NK-92 (cell line): ENCODE measurements around the gene ARMCX1.
"Not testable (repeated sequence)": the region's sequence is repeated elsewhere in the genome, so short reads cannot be mapped to it uniquely, and the experiment has no call there.

Experiments
- DNase-seq: peaks from one replicate; lab custom pipeline; 2025; ENCODE audit not compliant: unreplicated experiment; lab: John Stamatoyannopoulos, UW

The ARMCX1 gene

DNA sequence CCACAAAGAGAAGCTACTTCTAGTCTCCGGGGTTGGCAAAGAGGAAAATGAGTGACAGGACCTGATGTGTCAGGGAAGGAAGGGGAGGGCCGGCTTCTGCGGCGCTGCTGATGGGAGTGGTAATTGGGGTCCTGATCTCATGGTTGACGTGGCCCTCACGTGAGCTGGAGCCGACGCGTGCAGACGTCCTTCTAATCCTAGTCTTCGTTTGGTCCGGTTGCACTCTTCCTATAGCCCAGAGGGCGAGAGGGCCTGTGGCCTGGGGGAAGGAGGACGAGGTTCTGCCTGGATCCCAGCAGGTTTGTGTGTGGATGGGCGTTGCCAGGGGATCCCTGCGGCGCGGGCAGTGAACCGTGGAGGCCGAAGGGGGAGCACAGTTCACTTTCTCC lies at the start of gene ARMCX1:
ARMCX1 (plus strand) TSS at position 186 of the 389 bp plus-strand sequence. CDS start 2,384 bp downstream, outside the sequence.
- no peak for DNase-seq

DNA sequence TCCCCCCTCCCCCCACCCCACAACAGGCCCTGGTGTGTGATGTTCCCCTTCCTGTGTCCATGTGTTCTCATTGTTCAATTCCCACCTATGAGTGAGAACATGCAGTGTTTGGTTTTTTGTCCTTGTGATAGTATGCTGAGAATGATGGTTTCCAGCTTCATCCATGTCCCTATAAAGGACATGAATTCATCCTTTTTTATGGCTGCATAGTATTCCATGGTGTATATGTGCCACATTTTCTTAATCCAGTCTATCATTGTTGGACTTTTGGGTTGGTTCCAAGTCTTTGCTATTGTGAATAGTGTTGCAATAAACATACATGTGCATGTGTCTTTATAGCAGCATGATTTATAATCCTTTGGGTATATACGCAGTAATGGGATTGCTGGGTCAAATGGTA lies 47.4 kb upstream of the ARMCX1 start:
- not testable (repeated sequence) for DNase-seq

DNA sequence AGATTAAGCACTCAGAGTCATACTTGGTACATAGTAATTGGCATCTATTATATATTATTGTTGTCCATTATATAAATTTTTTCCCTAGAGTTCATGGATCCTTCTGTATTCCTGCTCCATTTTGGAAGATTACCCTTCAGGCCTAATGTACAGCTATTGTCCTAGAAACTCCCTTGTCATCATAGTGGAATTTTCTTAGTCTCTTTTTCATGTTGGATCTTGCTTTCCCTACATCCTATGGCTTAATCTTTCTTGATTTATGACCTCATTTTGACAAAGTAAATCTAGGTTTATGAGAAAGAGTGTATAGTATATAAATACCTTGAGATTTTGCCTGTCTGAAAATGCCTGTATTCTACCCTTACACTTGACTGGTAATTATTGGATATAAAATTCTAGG lies 43.0 kb upstream of the ARMCX1 start:
- no peak for DNase-seq

DNA sequence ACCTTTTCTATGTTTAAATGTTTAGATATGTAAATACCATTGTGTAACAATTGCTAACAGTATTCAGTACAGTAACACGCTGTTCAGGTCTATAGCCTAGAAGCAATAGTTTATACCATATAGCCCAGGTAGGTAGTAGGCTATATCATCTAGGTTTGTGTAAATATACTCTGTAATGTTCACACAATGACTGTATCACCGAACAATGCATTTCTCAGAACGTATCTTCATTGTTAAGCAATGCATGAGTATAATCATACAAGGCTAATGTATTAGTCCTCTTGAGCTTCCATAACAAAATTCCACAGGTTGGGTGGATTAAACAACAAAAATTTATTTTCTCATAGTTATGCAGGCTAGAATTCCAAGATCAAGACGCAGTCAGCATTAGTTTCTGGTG lies 42.4 kb upstream of the ARMCX1 start:
- no peak for DNase-seq

DNA sequence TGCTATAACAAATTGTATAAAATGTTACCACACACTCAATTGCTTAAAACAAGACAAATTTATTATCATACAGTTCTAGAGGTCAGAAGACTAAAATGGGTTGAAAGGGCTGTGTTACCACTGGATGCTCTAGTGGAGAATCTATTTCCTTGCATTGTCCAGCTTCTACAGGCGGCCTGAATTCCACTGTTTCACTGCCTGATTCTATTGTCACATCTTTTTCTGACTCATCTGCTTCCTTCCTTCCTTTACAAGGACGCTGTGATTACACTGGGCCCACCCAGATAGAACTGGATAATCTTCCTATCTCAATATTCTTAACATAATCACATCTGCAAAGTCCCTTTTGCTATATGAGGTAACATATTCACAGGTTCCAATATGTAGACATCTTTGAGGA lies 19.4 kb upstream of the ARMCX1 start:
- no peak for DNase-seq

DNA sequence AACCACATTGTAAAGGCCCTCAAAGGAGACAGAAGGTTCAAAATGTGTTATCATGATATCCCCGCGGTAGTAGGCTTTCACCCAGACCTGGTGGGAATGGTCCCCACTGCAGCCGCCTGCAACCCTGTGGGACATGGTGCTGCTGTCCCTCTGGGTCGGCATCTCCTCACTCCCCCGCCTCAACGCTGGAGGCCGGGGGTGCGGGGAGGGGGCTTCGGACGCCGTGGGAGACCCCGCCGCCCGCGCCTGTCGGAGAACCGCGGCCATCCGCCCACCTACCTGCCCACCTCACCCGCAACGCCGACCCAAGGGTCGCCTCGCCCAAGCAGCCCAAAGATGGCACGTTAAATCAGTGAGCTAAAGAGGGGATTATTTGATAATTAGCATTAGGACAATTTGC lies 11.2 kb upstream of the ARMCX1 start:
- DNase-seq: no peak

DNA sequence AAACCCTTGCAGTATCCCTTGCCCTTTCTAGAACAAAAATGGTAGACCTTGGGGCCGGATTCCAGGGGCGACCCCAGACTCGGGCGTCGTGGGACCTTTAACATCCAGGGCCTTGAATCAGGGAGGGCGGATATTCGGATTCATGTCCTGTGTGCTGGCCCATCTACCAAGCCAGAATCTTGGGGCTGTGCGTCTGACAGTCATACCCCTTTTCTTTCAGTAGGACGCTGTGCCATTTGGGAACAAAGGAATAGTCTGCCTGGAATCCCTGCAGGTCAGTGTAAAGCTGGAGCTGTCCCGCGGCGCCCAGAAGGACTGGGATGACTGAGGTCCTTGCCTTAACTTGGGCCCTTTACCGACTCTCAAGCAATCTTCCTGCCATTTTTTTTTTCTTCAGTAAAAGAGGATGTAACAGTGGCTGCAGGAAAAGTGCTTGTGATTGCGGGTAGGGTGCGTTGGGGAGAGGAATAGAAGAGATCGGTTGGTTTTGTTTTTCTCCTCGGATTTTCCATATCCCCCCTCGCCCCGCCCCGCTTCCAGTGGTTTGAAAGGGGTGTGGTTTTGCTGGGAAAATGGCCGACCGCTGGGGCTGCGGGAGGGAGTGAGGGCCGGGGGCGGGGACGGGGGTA lies 518 bp downstream of the ARMCX1 start:
- DNase-seq: no peak

DNA sequence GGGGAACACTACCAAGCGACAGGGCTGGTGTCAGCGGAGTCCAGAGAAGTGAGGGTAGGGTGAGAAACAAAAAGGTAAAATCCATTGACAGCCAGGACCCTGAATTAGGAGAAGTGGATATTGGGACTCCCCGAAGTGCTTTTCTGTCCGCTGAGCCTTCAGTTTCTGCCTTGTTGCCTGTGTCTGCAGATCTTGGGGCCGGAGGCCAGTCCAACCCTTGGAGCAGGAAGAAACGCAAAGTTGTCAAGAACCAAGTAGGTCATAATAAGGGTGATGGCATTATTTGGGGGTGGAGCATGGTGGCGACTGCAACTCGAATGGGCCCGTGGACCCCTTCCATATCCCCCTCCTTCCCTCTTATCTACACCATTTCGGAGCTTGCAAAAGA lies 1.0 kb downstream of the ARMCX1 start:
- DNase-seq: no peak

DNA sequence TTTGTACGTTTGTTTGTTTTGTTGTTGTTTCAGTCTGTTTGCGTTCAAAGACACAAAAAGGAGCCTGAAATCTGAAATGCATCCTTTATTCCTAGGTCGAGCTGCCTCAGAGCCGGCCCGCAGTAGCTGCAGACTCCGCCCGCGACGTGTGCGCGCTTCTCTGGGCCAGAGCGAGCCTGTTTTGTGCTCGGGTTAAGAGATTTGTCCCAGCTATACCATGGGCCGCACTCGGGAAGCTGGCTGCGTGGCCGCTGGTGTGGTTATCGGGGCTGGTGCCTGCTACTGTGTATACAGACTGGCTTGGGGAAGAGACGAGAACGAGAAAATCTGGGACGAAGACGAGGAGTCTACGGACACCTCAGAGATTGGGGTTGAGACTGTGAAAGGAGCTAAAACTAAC lies 2.4 kb downstream of the ARMCX1 start:
- DNase-seq: no peak

DNA sequence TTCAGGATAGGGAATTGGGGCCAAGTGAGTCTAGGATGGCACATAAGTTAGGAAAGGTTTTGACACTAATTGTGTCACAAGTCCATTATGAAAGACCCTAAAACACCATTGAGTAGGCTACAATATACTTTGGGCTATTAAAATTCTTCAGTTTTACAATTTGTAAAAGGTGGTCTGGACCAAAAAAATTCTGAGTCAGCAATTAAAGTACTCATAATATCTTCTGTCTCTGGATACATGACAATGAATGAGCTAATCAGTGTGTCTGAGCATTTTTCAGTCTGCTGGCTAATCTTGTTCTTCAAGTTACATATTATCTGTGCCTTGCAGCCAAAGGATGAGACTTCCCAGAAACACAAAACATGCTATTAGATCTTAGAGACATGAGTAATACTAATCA lies 14.3 kb downstream of the ARMCX1 start:
- no peak for DNase-seq

DNA sequence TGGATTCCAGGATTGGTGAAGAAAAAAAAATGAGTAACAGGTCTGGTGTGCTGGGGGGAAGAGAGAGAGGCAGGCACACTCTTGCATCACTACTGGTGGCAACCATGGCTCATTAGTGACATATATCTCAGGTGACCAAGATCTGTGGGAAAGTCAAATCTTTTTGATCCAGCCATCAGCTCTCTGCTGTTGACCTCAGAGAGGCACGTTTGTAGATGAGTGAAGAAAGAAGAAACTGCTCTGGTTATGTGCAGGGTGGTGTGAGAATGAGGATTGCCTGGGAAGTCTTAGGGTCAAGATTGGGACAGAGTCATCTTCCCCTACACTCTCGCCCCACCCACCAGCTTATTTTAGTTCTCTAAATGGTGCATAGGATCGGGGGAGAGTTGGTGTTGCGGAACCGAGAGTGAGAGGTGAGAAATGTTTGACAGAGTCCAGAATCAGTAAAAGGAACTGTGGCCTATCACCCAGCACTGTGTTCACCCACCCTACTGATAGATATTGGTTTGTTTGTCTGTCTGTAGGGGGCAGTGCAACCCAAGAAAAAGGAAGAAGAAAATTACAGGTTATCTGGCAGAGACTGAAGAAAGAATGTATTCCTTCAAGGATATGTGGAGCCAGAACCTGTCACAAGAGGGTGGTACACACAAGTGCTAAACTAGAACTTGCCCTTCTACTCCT lies 45.5 kb downstream of the ARMCX1 start:
- no peak for DNase-seq

DNA sequence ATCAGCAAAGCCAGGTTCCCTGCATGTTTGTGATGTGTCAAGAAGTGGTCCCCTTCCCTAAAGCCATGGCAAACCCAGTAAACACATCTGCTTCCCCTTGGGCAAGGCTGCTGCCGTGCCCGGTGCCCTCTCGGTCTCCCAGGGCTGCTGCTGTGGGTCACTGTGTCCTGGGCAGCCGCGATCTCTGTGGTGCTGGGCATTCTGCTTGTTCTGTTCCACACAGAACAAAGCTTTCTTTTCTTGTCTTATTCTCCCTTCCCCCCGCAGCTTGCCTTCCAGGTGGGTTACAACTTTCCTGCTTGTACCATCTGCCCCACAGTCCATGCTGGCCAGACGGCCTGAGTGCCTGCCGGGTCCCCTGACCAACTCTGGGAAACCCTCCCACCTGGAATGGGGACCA lies 49.2 kb downstream of the ARMCX1 start:
- not testable (repeated sequence) for DNase-seq

DNA sequence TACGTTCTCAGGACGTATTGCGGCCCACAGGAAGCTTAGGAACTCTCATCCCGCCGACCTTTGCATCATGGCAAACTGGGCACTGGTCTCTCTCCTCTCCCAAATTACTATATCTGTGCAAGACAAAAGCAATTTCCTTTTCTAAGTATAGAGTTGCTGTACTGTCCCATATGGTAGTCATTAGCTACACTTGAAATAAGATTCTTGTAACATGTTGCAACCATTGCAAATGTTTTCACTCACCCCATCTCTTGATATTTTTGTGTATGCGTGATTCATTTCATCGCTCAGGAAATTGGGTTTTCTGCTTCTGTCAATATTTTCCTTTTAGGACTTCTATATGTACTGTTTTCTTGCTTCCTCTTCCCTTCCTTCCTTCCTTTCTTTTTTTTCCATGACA lies 51.7 kb downstream of the ARMCX1 start:
- DNase-seq: no peak
